GM03348 (cell line): Measurements from ENCODE around the gene APP.
A peak's percentile ranks its signal among the peaks of the same experiment; 100 is the strongest.

Experiments used
- DNase-seq: peaks from one replicate; pipeline ENCODE4 v3.0.0; 2012; ENCODE audit warnings: low spot score

The APP gene

GRCh38 chr21:25903607-25904006 is 267.0 kb downstream of the APP start:
- no peak for DNase-seq

GRCh38 chr21:25901330-25901979 is 269.1 kb downstream of the APP start:
- DNase-seq = no peak

GRCh38 chr21:25898671-25899070 is 271.9 kb downstream of the APP start:
- no peak for DNase-seq

GRCh38 chr21:25897383-25897782 is 273.2 kb downstream of the APP start:
- no peak for DNase-seq

GRCh38 chr21:25896501-25897056 is 274.0 kb downstream of the APP start:
- DNase-seq = no peak

- DNase-seq = peak; percentile 64
Measured at GRCh38 chr21:25895565-25896205, 274.9 kb downstream of the APP start.

- no peak for DNase-seq
Measured at GRCh38 chr21:25893191-25893590, 277.4 kb downstream of the APP start.

GRCh38 chr21:25891596-25891995 is 279.0 kb downstream of the APP start:
- no peak for DNase-seq

- DNase-seq = no peak
Measured at GRCh38 chr21:25890001-25890400, 280.6 kb downstream of the APP start.

- no peak for DNase-seq
Measured at GRCh38 chr21:25888711-25889110, 281.9 kb downstream of the APP start.

- DNase-seq = no peak
Measured at GRCh38 chr21:25887646-25888306, 282.8 kb downstream of the APP start.

- no peak for DNase-seq
Measured at GRCh38 chr21:25887166-25887565, 283.4 kb downstream of the APP start.

GRCh38 chr21:25885880-25886279 is 284.7 kb downstream of the APP start:
- DNase-seq = no peak

GRCh38 chr21:25885405-25885804 is 285.2 kb downstream of the APP start:
- no peak for DNase-seq

GRCh38 chr21:25884311-25884710 is 286.3 kb downstream of the APP start:
- no peak for DNase-seq

GRCh38 chr21:25881524-25882376 is 288.8 kb downstream of the APP start:
- peak; percentile 82 for DNase-seq

- no peak for DNase-seq
Measured at GRCh38 chr21:25879203-25879602, 291.4 kb downstream of the APP start.

GRCh38 chr21:25878344-25878743 is 292.2 kb downstream of the APP start:
- no peak for DNase-seq

GRCh38 chr21:25872271-25872670 is 298.3 kb downstream of the APP start:
- no peak for DNase-seq

GRCh38 chr21:25871566-25871965 is 299.0 kb downstream of the APP start:
- DNase-seq = no peak

GRCh38 chr21:25870084-25870483 is 300.5 kb downstream of the APP start:
- no peak for DNase-seq

- no peak for DNase-seq
Measured at GRCh38 chr21:25867061-25867460, 303.5 kb downstream of the APP start.
